ENCODE results near the gene RYR1. TPM values are rescaled to one million over a fixed set of nuclear protein-coding genes. Genes with fewer than 3 reads are reported as not detected.
A peak's percentile ranks its signal among the peaks of the same experiment; 100 is the strongest.

The RYR1 gene
- total RNA-seq, 2 experiments from 2014 or later, result 0.54 to 1.4 TPM

GRCh38 chr19:38402967-38403674, 30.4 kb upstream of the RYR1 start, which contains the start of gene FAM98C:
Gene FAM98C (plus strand): TSS chr19:38403093. CDS start chr19:38403154, 61 bp downstream.
- H2AFZ ChIP-seq (ENCODE audit: low read length), result peak within 1 kb of the TSS; percentile 89
- H3K27ac ChIP-seq (ENCODE audit: low read depth, low read length, poor library complexity, severe bottlenecking), result peak within 1 kb of the TSS; percentile 29
- BruUV-seq (replicated peaks), result no TSS peak
- peaks cover 7% of the 10 kb centered on the region; the same call in 1 of the 2 replicates for H3K36me3 ChIP-seq (ENCODE audit: insufficient read depth, low read length)
- no peaks in the 10 kb centered on the region for H4K20me1 ChIP-seq (ENCODE audit: insufficient read depth, low read length)
- no peaks in the 10 kb centered on the region for H3K9me2 ChIP-seq (ENCODE audit: insufficient read depth, low read length)
- peak within 1 kb of the TSS; percentile 83 for H3K4me3 ChIP-seq (ENCODE audit: low read depth, low read length, poor library complexity, severe bottlenecking)
- ChIA-PET POLR2A (interaction anchor here (0.5 to 1.7 kb wide), 9 partner anchors 12 to 826 kb away, joined by 3 to 10 read pairs (median 4); partner anchors contain the start of genes GGN, PSMD8 and SPRED3), CTCF (ENCODE audit: unreplicated experiment) (interaction anchor here (0.6 to 1.2 kb wide), 14 partner anchors 15 to 526 kb away, joined by 3 to 15 read pairs (median 5); partner anchors contain the start of genes GGN and PSMD8)
- intact Hi-C loops (cut with micrococcal nuclease; ENCODE audit: unreplicated experiment), result loop anchor here (1.0 to 5.0 kb wide), 5 partner anchors 28 to 529 kb away; partner anchors contain the start of genes EIF3K, MAP4K1, MRPS12 and PSMD8
- H3K9me3 ChIP-seq (ENCODE audit: low read length), result no peaks in the 10 kb centered on the region
- TF ChIP-seq EZH2phosphoT487 (IDR thresholded peaks at IDR 0.05; ENCODE audit: borderline replicate concordance, low read depth, low read length) (no peak), CTCF (conservative IDR thresholded peaks at IDR 0.05; ENCODE audit: low read length) (peak; percentile 83)
- H3K4me2 ChIP-seq (ENCODE audit: low read length), result peak within 1 kb of the TSS; percentile 76
- peaks cover 4% of the 10 kb centered on the region for H3K4me1 ChIP-seq (ENCODE audit: insufficient read depth, low read length, poor library complexity, severe bottlenecking)
- peak; percentile 99 for DNase-seq (ENCODE audit: low spot score)
- H3K79me2 ChIP-seq (ENCODE audit: insufficient read depth, low read depth, low read length), result no peaks in the 10 kb centered on the region

GRCh38 chr19:38404858-38405257, 28.6 kb upstream of the RYR1 start:
- CTCF ChIA-PET (ENCODE audit: unreplicated experiment), result no interaction called here
- POLR2A ChIA-PET, result interaction anchor here (1.4 kb wide), 1 partner anchor 31 kb away, joined by 5 read pairs; the partner anchor contains the start of gene PSMD8
- no peak overlapping the region for H3K27ac ChIP-seq (ENCODE audit: low read depth, low read length, poor library complexity, severe bottlenecking)
- peaks cover 4% of the 10 kb centered on the region for H3K4me1 ChIP-seq (ENCODE audit: insufficient read depth, low read length, poor library complexity, severe bottlenecking)
- H3K36me3 ChIP-seq (ENCODE audit: insufficient read depth, low read length), result peaks cover 7% of the 10 kb centered on the region; the same call in 1 of the 2 replicates
- H2AFZ ChIP-seq (ENCODE audit: low read length), result no peak overlapping the region
- no peak for DNase-seq (ENCODE audit: low spot score)
- BruUV-seq (replicated peaks), result no TSS peak
- no peak for TF ChIP-seq EZH2phosphoT487 (IDR thresholded peaks at IDR 0.05; ENCODE audit: borderline replicate concordance, low read depth, low read length)
- no peak for TF ChIP-seq CTCF (conservative IDR thresholded peaks at IDR 0.05; ENCODE audit: low read length)
- no peaks in the 10 kb centered on the region for H4K20me1 ChIP-seq (ENCODE audit: insufficient read depth, low read length)
- no peaks in the 10 kb centered on the region for H3K9me2 ChIP-seq (ENCODE audit: insufficient read depth, low read length)
- H3K4me3 ChIP-seq (ENCODE audit: low read depth, low read length, poor library complexity, severe bottlenecking), result no peak overlapping the region
- intact Hi-C loops (cut with micrococcal nuclease; ENCODE audit: unreplicated experiment), result loop anchor here (5.0 kb wide), 2 partner anchors 212 to 527 kb away; partner anchors contain the start of genes EIF3K, MAP4K1, MRPS12 and SARS2
- no peaks in the 10 kb centered on the region for H3K9me3 ChIP-seq (ENCODE audit: low read length)
- no peaks in the 10 kb centered on the region for H3K79me2 ChIP-seq (ENCODE audit: insufficient read depth, low read depth, low read length)
- no peak overlapping the region for H3K4me2 ChIP-seq (ENCODE audit: low read length)

All from OCI-LY7 (cell line).